K562 (cell line): ENCODE measurements around the gene CRKL. TPM values are rescaled to one million over a fixed set of nuclear protein-coding genes. Genes with fewer than 3 reads are reported as not detected.

Source experiments
- FOXP4 ChIP-seq: sonication (generic); formaldehyde crosslinking; IDR thresholded peaks from 2 replicates; pipeline ENCODE4 v1.8.0; 2022; ENCODE audit warnings: mild to moderate bottlenecking, missing genetic modification reagents, borderline replicate concordance
- HMBOX1 ChIP-seq: sonication (generic); IDR thresholded peaks from 2 replicates; pipeline ENCODE4 v1.6.1; 2016
- LEF1 ChIP-seq: fragments of 450-650 bp; IDR thresholded peaks from 2 replicates; pipeline ENCODE4 v1.6.1; 2016; ENCODE audit warnings: mild to moderate bottlenecking
- RBM14 ChIP-seq: fragments of 200-400 bp; formaldehyde crosslinking; IDR thresholded peaks from 2 replicates; pipeline ENCODE4 v1.6.1; 2018; ENCODE audit warnings: low read depth, mild to moderate bottlenecking, low read length, moderate library complexity, borderline replicate concordance; ENCODE audit not compliant: insufficient read depth
- THAP7 ChIP-seq: fragments of 250-450 bp; sonication (Bioruptor Pico); IDR thresholded peaks from 2 replicates; pipeline ENCODE4 v1.5.0; 2021
- TRIM28 ChIP-seq: fragments of 450-650 bp; IDR thresholded peaks from 2 replicates; pipeline ENCODE4 v1.6.1; 2017
- ZNF197 ChIP-seq: fragments of 200-800 bp; sonication (Bioruptor generic); IDR thresholded peaks from 2 replicates; pipeline ENCODE4 v1.6.1; 2016; ENCODE audit warnings: low read depth, missing genetic modification characterization, missing compliant biosample characterization
- polyA plus RNA-seq, 8 experiments: library from polyadenylated mRNA; depleted of rRNA in 4 of 8; stranded (reverse) in 5 of 8; unstranded in 3 of 8; fragments of >200 nt; fragmentation: Nextera tagmentation in 2 of 8; fragmentation: Illumina TruSeq in 1 of 8; extraction: Ambion mirVana in 2 of 8; extraction: Trizol in 1 of 8; gene quantifications; 2 replicates each; pipeline versions ENCODE4 v1.2.1 to v1.2.3, GENCODE V29; 2011 to 2014; ENCODE audit warnings: inconsistent platforms in 1 of 8, missing spikeins in 1 of 8
- total RNA-seq, 7 experiments: library from RNA; depleted of rRNA in 6 of 7; stranded (reverse); fragments of >200 nt in 6 of 7; fragmentation: Illumina TruSeq in 2 of 7; extraction: Trizol in 2 of 7; gene quantifications; 2 replicates each; pipeline versions ENCODE4 v1.2.1 to v1.2.3, GENCODE V29; 2011 to 2021; ENCODE audit warnings: low replicate concordance in 1 of 7
- TF ChIP-seq, protein P1 (sequence below): fragments of 200-400 bp; formaldehyde crosslinking; IDR thresholded peaks from 2 replicates; pipeline ENCODE4 v1.6.1; 2017; ENCODE audit warnings: mild to moderate bottlenecking, low read depth, low read length, moderate library complexity
- TF ChIP-seq, protein P2 (sequence below), 2 experiments: IDR thresholded peaks; 2 replicates each; pipeline ENCODE4 v1.6.1; 2011; ENCODE audit warnings: borderline replicate concordance in 1 of 2, control low read depth in 1 of 2, low read depth in 1 of 2, low read length in 1 of 2, mild to moderate bottlenecking in 1 of 2, mixed read lengths in 1 of 2, moderate library complexity in 1 of 2; ENCODE audit not compliant: insufficient read depth in 1 of 2, insufficient read length in 1 of 2, poor library complexity in 1 of 2, severe bottlenecking in 1 of 2; ENCODE audit errors: extremely low read depth in 1 of 2

CRKL gene
- total and polyA plus RNA-seq, 9 of the 15 experiments (the other 6 are each of a cell fraction or from before 2014, with no cell fraction given), result 100 to 263 (median 124) TPM

DNA sequence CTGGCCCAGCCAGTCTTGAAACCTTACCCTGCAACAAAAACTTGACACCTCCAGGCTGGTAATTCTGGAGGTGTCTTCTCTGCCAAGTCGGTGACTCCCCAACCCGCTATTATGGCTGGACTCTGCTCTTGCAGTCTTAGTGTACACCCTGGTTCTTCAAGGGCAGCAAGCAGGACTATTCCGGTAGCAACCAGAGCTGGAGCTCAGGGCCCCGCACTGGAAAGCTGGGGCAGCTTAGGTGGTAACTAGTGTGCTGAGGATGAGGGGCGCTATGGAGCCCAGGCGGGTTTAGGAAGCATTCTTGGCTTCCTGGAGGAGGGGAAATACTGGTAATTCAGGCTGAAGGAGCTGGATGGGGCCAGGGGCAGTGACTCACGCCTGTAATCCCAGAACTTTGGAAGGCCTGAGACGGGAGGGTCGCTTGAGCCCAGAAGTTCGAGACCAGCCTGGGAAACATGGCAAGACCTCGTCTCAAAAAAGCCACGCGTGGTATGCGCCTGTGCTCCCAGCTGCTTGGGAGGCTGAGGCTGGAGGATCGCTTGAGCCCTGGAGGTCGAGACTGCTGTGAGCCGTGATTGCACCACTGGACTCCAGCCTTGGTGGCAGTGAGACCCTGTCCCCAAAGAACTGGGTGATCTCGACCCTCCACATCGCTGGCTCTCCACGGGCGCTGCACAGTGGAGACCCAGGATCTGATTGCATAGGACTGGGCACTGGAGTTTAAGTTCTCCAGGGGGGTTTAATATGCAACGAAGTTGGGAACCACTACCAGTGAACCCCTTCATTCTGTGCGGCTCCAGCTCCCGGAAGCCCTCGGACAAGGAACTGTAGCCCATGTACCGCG, 39.3 kb downstream of the CRKL start (continued):
- TF ChIP-seq, protein P1, sequence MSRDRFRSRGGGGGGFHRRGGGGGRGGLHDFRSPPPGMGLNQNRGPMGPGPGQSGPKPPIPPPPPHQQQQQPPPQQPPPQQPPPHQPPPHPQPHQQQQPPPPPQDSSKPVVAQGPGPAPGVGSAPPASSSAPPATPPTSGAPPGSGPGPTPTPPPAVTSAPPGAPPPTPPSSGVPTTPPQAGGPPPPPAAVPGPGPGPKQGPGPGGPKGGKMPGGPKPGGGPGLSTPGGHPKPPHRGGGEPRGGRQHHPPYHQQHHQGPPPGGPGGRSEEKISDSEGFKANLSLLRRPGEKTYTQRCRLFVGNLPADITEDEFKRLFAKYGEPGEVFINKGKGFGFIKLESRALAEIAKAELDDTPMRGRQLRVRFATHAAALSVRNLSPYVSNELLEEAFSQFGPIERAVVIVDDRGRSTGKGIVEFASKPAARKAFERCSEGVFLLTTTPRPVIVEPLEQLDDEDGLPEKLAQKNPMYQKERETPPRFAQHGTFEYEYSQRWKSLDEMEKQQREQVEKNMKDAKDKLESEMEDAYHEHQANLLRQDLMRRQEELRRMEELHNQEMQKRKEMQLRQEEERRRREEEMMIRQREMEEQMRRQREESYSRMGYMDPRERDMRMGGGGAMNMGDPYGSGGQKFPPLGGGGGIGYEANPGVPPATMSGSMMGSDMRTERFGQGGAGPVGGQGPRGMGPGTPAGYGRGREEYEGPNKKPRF, result no peak
- no peak for TF ChIP-seq RBM14
- TF ChIP-seq LEF1, result no peak
- TF ChIP-seq, protein P2, sequence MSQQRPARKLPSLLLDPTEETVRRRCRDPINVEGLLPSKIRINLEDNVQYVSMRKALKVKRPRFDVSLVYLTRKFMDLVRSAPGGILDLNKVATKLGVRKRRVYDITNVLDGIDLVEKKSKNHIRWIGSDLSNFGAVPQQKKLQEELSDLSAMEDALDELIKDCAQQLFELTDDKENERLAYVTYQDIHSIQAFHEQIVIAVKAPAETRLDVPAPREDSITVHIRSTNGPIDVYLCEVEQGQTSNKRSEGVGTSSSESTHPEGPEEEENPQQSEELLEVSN (IDR thresholded peaks at IDR 0.05; ENCODE audit: borderline replicate concordance in 1 of 2, extremely low read depth in 1 of 2, insufficient read depth in 1 of 2, insufficient read length in 1 of 2, low read depth in 1 of 2, low read length in 1 of 2, poor library complexity in 1 of 2, severe bottlenecking in 1 of 2), result no peak
- TF ChIP-seq HMBOX1, result no peak
- TF ChIP-seq FOXP4 (CRISPR knock-in tag), result no peak; the same call in 1 of the 2 replicates
- no peak for TF ChIP-seq ZNF197
- TF ChIP-seq THAP7 (CRISPR knock-in tag), result no peak
- TF ChIP-seq TRIM28, result no peak
